ENCODE data around the gene IL27RA. TPM values are rescaled to one million over a fixed set of nuclear protein-coding genes. Genes with fewer than 3 reads are reported as not detected.

IL27RA gene
- total RNA-seq, 1 donor from 2014 or later = 2.8 TPM

GRCh38 chr19:13996928-13997630 lies 34.5 kb upstream of the IL27RA start:
- H3K27me3 Mint-ChIP-seq = no peaks in the 10 kb centered on the region
- H3K9me3 Mint-ChIP-seq = no peaks in the 10 kb centered on the region
- no peak overlapping the region for H3K27ac Mint-ChIP-seq
- TF ChIP-seq, protein P1, sequence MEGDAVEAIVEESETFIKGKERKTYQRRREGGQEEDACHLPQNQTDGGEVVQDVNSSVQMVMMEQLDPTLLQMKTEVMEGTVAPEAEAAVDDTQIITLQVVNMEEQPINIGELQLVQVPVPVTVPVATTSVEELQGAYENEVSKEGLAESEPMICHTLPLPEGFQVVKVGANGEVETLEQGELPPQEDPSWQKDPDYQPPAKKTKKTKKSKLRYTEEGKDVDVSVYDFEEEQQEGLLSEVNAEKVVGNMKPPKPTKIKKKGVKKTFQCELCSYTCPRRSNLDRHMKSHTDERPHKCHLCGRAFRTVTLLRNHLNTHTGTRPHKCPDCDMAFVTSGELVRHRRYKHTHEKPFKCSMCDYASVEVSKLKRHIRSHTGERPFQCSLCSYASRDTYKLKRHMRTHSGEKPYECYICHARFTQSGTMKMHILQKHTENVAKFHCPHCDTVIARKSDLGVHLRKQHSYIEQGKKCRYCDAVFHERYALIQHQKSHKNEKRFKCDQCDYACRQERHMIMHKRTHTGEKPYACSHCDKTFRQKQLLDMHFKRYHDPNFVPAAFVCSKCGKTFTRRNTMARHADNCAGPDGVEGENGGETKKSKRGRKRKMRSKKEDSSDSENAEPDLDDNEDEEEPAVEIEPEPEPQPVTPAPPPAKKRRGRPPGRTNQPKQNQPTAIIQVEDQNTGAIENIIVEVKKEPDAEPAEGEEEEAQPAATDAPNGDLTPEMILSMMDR (conservative IDR thresholded peaks at IDR 0.05) = no peak
- H3K36me3 Mint-ChIP-seq = peaks cover 8% of the 10 kb centered on the region
- DNase-seq (ENCODE audit: extremely low spot score, unreplicated experiment) = no peak
- H3K4me1 Mint-ChIP-seq (ENCODE audit: unreplicated experiment) = peaks cover 4% of the 10 kb centered on the region
- H3K4me3 Mint-ChIP-seq = no peak overlapping the region

GRCh38 chr19:13997631-13997962 lies 34.0 kb upstream of the IL27RA start:
- Mint-ChIP-seq H3K27ac (no peak overlapping the region), H3K36me3 (peaks cover 8% of the 10 kb centered on the region), H3K9me3 (no peaks in the 10 kb centered on the region), H3K4me1 (ENCODE audit: unreplicated experiment) (peaks cover 4% of the 10 kb centered on the region), H3K27me3 (no peaks in the 10 kb centered on the region), H3K4me3 (no peak overlapping the region)
- TF ChIP-seq, protein P1 (conservative IDR thresholded peaks at IDR 0.05) = no peak
- no peak for DNase-seq (ENCODE audit: extremely low spot score, unreplicated experiment)

DNA sequence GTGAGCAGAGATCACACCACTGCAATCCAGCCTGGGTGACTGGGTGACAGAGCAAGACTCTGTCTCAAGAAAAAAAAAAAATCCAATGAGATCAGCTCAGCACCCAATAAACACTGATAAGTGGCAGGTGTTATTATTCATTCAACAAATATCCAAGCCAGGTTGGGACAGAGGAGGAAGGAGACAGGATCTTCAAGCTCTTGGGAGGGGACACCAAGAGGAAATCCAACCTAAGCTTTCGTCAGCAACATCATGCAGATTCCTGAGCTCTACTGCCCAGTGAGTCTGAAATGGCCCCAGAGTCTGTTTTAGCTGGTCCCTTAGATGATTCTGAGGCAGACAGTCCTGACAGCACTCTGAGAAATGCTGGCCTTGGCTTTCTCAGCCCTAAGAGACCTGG lies 33.1 kb upstream of the IL27RA start:
- Mint-ChIP-seq H3K4me3 (no peak overlapping the region), H3K9me3 (no peaks in the 10 kb centered on the region), H3K36me3 (peaks cover 8% of the 10 kb centered on the region), H3K27ac (peak overlapping the region; percentile 43), H3K27me3 (no peaks in the 10 kb centered on the region), H3K4me1 (ENCODE audit: unreplicated experiment) (peaks cover 4% of the 10 kb centered on the region)
- TF ChIP-seq, protein P1 (conservative IDR thresholded peaks at IDR 0.05) = no peak
- DNase-seq (ENCODE audit: extremely low spot score, unreplicated experiment) = no peak

GRCh38 chr19:13999085-13999484 lies 32.5 kb upstream of the IL27RA start:
- Mint-ChIP-seq H3K27me3 (no peaks in the 10 kb centered on the region), H3K4me3 (no peak overlapping the region), H3K27ac (no peak overlapping the region), H3K36me3 (peaks cover 8% of the 10 kb centered on the region), H3K4me1 (ENCODE audit: unreplicated experiment) (peaks cover 4% of the 10 kb centered on the region), H3K9me3 (no peaks in the 10 kb centered on the region)
- TF ChIP-seq, protein P1 (conservative IDR thresholded peaks at IDR 0.05) = no peak
- DNase-seq (ENCODE audit: extremely low spot score, unreplicated experiment) = no peak

DNA sequence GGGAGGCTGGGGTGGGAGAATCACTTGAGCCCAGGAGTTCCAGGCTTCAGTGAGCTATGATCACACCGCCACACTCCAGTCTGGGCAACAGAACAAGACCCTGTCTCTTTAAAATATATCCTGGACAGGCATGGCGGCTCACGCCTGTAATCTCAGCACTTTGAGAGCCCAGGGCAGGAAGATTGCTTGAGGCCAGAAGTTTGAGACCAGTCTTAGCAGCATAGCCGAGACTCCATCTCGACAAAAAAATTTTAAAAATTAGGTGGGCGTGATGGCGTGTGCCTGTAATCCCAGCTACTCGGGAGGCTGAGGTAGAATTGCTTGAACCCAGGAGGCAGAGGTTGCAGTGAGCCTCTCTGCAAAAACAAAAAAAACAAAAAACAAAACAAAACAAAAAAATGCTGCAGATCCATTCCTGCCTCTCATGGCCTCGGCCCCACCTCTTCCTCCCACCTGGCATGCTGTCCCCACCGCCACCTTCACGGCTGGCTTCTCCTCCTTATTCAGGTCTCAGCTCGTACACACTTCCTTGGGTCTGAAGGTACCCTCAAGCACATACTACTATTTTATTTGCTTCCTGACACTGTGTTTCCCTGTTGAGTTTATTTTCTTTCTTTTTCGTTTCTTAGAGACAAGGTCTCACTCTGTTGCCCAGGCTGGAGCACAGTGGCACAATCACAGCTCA lies 30.7 kb upstream of the IL27RA start:
- no peak overlapping the region for H3K27ac Mint-ChIP-seq
- no peaks in the 10 kb centered on the region for H3K27me3 Mint-ChIP-seq
- DNase-seq (ENCODE audit: extremely low spot score, unreplicated experiment) = no peak
- peaks cover 15% of the 10 kb centered on the region for H3K4me1 Mint-ChIP-seq (ENCODE audit: unreplicated experiment)
- TF ChIP-seq, protein P1 (conservative IDR thresholded peaks at IDR 0.05) = no peak
- no peak overlapping the region for H3K4me3 Mint-ChIP-seq
- H3K36me3 Mint-ChIP-seq = peaks cover 8% of the 10 kb centered on the region
- H3K9me3 Mint-ChIP-seq = no peaks in the 10 kb centered on the region
